ENCODE measurements around the gene SGO2.

The SGO2 gene

GRCh38 chr2:200525882-200526651 is at the start of gene SGO2:
Gene SGO2 (plus strand): TSS chr2:200526207. CDS start chr2:200532976, 6,769 bp downstream.
- DNase-seq: peak; percentile 94

GRCh38 chr2:200476836-200477235 is 49.2 kb upstream of the SGO2 start:
- no peak for DNase-seq

GRCh38 chr2:200477667-200478131 is 48.3 kb upstream of the SGO2 start:
- no peak for DNase-seq

- no peak for DNase-seq
Observed at GRCh38 chr2:200479692-200480265, 46.2 kb upstream of the SGO2 start.

GRCh38 chr2:200482194-200482593 is 43.8 kb upstream of the SGO2 start:
- no peak for DNase-seq

GRCh38 chr2:200483729-200484198 is 42.2 kb upstream of the SGO2 start:
- no peak for DNase-seq

- DNase-seq: no peak
Observed at GRCh38 chr2:200484934-200485333, 41.1 kb upstream of the SGO2 start.

GRCh38 chr2:200486529-200486928 is 39.5 kb upstream of the SGO2 start:
- no peak for DNase-seq

- DNase-seq: no peak
Observed at GRCh38 chr2:200488169-200488568, 37.8 kb upstream of the SGO2 start.

- DNase-seq: no peak
Observed at GRCh38 chr2:200490001-200490400, 36.0 kb upstream of the SGO2 start.

GRCh38 chr2:200492656-200493055 is 33.4 kb upstream of the SGO2 start:
- no peak for DNase-seq

GRCh38 chr2:200494048-200494447 is 32.0 kb upstream of the SGO2 start:
- DNase-seq: no peak

- DNase-seq: no peak
Observed at GRCh38 chr2:200496696-200497095, 29.3 kb upstream of the SGO2 start.

GRCh38 chr2:200498402-200499162 is 27.4 kb upstream of the SGO2 start:
- no peak for DNase-seq

GRCh38 chr2:200502196-200502595 is 23.8 kb upstream of the SGO2 start:
- DNase-seq: no peak

- no peak for DNase-seq
Observed at GRCh38 chr2:200506679-200507078, 19.3 kb upstream of the SGO2 start.

GRCh38 chr2:200507179-200507578 is 18.8 kb upstream of the SGO2 start:
- no peak for DNase-seq

GRCh38 chr2:200509235-200509611 is 16.8 kb upstream of the SGO2 start:
- DNase-seq: no peak

- DNase-seq: peak; percentile 90
Observed at GRCh38 chr2:200509612-200510433, 16.2 kb upstream of the SGO2 start, which contains the start of gene KCTD18. Gene KCTD18 (minus strand): TSS chr2:200510068. CDS start chr2:200507016, 3,052 bp downstream.

- no peak for DNase-seq
Observed at GRCh38 chr2:200515155-200515554, 10.9 kb upstream of the SGO2 start.

GRCh38 chr2:200523158-200523557 is 2.8 kb upstream of the SGO2 start:
- no peak for DNase-seq

- no peak for DNase-seq
Observed at GRCh38 chr2:200523604-200524003, 2.4 kb upstream of the SGO2 start.

GRCh38 chr2:200525066-200525465 is 941 bp upstream of the SGO2 start:
- DNase-seq: no peak

Measured in activated CD4-positive, alpha-beta T cell treated with anti-CD3 and anti-CD28 coated beads, Interleukin-2, amount 50 U/mL, for 1 hour (primary cell).